Measurements from ENCODE around the gene GATD1.

Gene GATD1

DNA sequence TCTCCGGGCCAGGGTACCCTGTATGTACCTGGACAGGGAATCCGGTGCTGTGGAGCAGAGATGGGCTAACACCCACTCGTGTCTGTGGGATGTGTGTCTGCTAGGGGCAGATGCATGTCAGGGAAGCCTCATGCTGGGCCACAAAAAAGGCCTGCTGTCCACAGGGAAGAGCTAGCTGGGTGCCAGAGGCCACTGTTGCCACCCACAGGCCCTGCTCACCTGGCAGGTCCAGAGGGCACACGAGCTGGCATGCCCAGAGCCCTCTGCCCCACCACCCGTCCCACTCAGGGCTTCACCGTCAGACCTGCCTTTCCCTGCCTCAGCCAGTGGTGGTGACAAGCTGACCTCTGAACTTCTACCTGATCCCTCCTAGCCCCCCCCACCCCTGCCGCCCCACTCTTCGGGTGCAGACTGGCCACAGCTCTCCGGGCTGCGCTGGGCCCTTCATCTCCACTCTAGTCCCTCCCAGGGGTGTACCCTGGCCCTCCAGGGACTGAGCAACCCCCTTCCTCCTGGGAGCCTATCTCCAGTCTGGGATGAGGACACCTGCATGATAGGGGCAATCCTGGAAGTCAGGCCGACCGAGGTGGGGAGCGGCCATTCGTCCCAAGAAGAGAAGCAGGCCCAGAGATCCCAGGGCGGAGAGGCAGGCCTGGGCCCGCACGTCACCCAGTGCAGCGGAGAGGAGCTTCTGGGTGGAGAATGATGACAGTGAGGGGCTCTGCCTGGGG, 19.4 kb upstream of the GATD1 start:
- no peak for DNase-seq (ENCODE audit: low read depth in 3 of 3, low spot score in 1 of 3)

DNA sequence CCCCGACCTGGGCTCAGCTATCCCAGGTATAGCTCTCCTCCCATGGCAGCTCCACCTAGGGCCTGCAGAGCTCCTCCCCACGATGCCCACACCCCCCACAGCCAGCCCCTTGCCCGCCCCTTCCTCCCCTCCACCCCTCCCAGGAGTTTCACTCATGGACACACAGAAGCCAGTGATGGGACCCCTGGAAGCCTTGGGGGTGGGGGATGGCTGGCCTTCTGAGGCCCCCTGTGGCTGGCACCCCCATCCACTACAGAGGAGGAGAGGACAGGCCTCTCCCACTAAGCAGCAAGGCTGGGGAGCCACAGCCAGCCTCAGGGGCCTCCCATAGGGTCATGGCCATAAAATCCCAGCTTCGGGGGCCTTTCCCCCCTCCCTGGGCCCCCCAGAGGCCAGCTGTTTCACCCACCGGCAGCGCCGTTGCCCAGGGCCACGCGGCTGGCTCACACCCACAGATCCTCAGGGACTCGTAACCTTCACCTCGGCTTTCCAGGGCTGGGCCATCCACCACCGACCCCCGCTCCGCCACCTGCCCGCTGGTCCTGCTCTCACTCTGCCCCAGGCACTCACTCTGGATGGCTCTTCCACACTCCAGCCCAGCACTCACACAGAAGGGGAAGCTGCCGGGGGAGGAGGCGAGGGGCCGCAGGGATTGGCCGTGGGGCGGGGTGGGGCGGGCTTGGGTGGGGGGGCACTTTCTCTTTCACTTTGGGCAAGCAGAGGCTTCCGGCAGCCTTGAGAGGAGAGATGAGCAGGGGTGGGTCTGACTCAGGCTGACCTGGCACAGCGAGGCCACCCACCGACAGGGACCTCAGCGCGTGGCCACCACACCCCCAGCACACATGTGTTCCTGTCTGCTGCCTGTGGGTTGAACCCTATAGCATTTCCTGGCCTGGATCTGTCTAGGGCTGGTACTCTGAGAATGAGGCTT, 18.6 kb upstream of the GATD1 start:
- DNase-seq (ENCODE audit: low read depth in 3 of 3, low spot score in 1 of 3), result peak in 2 of 3 donors; percentile 53 to 63

DNA sequence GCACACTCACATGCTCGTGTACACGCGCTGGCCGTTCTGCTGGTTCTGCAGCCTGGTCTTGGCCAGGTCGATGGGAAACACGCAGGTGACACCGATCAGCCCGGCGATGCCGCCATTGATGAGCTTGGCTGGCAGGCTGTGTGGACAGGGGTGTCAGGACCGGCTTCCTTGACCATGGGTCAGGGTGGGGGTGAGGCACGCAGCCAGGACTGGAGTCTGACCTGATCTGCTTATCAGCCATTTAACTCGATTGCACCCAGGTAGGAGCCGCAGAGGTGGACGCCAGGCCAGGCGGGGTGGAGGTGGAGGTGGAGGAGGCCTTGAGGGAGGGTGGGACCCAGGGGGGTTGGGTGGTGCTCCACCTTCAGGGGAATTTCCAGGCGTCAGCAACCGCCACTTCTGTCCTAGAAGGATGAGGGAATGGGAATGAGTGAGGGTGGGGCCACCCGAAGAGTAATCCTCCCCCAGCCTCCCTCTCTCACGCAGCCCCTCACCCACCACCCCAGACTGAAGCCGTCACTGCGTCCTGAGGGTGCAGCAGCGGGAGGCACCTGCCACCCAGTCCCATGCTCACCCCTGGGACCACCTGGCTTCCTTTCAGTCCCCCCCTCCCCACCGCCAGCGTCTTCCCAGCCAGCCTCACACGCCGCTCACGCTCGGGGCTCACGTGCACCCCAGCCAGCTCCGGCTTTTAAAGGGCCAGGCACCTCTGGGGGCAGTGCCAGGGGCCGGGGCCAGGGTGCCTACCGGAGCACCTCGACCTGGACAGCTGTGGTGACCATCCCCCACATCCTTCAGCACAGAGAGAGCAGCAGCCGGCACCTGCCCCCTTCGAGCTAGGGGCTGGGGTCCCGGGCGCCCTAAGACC, 17.7 kb upstream of the GATD1 start:
- no peak for DNase-seq (ENCODE audit: low read depth in 3 of 3, low spot score in 1 of 3)

DNA sequence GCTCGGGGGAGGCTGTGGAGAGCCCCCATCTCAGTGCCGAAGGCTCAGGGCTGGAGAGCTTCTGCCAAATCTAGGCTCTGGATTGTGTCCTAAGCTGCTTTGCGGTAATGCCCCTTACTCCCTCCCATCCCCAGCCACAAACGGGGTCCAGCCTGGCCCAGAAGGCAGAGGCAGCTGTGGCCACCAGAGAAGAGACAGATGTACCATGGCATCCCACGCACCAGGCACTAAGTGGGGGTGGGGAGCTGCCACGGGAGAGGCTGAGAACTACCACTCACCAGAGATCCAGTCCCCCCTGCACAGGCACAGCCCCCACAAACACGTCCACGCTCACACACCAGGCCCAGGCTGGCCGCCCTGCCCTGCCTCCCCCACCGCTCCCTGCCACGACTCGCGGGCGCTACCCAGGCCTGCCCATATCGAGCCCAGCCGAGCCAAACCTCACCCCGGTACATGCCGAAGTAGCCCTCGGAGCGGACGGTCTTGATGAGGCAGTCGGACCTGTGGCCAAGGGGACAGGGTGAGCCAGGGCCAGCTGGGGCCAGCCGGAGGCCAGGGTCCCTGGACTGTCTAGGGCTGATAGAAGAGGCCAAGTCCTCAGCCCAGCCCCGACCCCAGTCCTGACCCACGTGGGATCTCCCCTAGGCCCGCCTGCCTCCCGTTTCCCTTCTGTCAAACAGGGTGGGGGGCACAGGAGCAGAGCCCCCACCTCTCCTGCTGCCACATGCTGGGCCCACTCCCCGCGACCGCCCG, 16.9 kb upstream of the GATD1 start:
- no peak for DNase-seq (ENCODE audit: low read depth in 3 of 3, low spot score in 1 of 3)

DNA sequence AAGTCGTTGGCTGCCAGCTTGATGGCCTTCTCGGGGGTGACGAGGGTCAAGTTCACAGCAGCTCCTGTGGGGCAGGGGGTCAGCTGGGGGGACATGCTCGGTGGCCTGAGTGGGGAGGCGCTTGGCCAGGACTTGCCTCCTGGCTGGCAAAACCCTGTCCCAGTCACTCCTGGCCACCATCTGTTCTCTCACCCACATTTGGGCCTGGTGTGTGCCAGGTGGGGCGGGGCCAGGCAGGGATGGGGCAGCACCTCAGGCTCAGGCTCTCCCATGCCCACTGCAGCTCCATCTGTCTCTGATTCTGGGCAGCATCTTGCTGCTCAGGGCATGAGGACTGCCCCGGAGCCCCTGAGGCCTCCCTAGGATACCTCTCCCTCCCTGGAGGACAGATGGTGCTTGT, 16.3 kb upstream of the GATD1 start:
- no peak for DNase-seq (ENCODE audit: low read depth in 3 of 3, low spot score in 1 of 3)

DNA sequence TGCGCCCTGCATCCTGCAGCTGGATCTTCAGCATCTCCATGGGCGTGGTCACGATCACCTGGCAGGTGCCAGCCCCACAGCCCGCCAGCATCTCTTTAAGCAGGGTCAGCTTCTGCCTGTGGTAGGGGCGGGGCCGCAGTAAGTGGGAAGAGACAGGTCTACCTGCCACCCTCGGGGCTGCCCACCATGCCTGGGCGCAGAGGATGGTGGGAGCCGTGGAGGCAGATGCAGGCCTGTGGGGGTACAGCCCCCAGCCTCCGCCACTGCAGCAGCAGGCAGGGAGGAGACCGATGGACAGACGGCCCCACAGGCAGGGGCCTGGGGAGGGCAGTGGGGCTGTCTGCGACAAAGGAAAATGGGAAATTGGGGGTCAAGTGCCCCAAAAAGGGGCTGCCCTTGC, 15.6 kb upstream of the GATD1 start:
- DNase-seq (ENCODE audit: low read depth in 3 of 3, low spot score in 1 of 3), result no peak

DNA sequence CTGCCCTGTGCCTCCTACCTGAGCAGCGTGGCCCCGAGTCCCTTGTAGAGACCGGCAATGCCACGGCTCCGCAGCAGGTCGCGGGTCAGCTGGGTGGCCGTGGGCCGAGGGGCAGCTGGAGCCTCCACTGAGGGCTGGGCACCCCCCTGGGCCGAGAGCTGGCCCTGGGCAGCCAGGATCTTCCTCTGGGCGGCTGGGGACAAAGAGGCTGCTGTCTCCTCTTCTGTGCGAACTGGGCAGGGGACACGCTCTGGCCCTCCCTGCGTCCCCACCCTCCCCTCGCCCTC, 15.2 kb upstream of the GATD1 start:
- no peak for DNase-seq (ENCODE audit: low read depth in 3 of 3, low spot score in 1 of 3)

DNA sequence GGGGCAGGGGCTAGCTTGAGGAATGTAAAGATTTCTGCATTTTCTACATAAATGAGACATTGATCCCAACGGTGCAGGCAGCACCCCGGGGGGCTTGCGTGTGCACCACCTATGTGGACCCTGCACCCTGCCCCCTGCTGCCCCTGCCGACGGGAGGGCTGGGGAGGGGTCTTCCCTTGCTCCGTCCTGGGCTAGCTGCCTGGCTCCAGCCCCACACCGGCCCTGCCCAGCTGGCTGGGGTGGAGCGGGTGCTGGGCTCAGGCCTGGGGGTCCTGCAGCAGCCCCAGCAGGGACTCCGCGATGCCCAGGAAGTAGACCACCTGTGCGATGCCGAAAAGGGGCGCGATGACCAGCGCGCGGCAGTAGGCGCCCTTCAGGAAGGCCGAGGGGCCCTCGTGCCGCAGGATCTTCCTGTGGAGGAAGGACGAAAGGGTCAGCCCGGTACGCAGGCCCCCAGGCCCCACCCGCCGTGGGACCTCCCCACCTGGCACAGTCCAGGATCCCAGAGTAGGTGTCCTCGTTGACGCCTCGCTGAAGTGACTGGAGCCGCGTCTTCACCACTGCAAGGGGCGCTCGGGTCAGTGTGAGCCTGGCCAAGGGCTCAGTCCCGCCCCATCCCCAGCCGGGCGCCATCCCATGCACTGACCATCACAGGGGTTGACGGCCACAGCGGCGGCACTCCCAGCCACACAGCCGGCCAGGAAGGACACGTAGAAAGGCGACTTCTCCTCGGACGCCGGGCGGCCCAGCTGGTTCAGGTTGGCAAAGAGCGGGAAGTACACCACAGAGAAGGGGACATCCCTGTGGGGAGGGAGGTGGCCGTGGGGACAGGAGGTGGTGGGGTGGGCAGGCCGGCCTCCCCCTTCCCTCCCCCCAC, 14.6 kb upstream of the GATD1 start:
- no peak for DNase-seq (ENCODE audit: low read depth in 3 of 3, low spot score in 1 of 3)

DNA sequence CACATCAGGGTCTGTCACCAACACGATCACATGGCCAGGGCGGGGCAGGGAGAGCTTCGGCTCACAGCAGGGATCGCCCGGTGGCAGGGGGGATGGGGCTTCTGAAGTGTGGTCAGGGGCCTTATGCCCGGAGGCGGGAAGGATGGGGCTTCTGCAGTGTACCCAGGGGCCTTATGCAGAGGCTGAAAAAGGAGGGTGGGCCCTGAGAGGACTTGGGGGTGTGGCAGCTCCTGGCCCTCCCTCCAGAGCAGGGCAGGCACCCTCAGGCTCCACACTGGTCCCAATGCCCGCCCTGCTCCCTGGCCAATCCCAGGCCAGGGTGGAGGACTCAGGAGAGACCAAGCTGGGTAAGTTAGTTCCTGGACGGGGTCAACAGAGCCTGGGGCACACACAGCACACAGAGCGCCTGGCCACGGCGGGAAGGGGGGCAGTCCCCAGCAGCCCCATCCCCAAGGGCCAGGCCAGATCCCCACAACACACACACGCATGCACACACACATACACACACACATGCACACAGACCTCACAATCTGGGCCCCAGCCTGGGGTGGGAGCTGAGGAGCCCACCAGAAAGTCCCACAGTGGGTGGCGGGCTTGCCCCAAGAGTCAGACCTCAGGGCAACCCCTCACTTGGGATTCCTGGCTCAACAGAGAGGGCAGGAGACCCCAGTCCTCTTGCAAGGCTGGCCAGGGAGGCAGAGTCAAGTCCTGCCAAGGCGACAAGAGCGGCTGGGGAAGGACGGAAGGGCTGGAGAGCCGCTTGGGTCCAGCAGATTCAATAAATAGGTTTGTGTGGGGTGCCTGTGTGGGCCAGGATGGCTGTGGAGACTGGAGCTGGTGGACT, 13.7 kb upstream of the GATD1 start:
- DNase-seq (ENCODE audit: low read depth in 3 of 3, low spot score in 1 of 3), result no peak

DNA sequence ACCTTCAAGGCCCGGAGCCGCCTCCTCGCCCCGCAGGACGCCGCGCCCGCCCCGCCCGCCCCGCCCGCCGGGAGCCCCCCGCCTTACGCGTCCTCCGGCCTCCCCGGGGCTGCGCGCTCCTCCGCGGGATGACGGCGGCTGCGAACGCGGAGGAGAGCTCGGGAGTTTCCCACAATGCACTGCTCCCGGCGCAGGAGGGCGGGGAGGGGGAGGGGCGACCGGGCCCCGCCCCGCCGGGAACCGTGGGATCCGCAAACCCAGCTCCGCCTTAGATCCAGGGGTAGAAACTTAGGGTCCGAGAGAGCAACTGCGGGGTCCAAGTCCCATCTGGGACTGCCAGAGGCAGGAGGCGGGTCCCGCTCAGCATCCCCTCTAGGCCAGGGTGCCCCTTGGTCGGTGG, 12.7 kb upstream of the GATD1 start, which contains the start of gene CEND1:
CEND1 (minus strand) TSS at position 148 of the 400 bp plus-strand sequence. CDS start 1,514 bp downstream, outside the sequence.
- DNase-seq (ENCODE audit: low read depth in 3 of 3, low spot score in 1 of 3), result peak in 1 of 3 donors; percentile 50

DNA sequence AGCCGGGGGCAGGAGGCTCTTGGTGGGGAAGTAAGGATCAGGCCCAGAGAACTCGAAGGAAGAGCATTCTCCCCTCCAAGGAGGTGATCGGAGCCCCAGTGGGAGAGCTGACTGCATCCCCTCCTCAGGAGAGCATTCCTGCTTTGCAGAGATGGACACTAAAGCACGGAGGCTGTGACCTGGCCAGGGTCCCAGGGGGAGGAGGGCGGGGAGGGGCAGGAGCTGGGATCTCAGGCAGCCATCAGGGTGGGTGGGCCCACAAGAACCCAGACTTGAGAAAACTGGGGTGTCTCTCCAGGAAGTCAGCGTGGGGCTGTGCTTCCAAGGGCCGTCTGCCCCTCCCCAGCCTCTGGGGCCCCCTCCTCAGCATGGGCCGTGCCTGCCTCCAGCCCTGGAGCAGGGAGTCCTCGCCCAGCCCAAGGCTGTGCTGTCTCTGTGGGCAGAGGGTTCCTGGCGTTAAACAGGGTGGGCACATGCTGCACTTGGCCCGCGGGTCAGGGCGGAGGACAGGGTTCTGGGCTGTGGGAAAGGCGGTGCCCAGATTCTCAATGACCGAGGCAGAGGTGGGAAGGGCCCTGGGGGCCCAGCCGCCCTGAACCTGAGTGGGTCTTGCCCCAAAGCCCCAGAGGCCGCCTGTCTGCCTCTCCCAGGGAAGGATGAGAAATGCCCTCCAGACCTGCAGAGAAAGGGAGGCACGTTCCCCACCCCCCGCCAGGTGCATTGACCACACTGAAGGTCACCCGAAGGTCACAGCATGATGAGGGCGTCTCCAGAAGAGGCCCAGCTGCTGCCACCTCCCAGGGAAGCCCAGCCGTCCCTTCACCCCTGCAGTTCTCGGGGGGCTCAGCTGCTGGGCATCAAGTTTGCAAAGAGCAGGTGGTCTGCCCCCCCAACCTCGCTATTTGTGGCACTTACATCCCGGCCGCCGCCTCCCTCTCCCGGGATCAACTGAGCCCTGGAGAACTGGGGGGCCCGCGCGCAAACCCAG, 12.0 kb upstream of the GATD1 start:
- no peak for DNase-seq (ENCODE audit: low read depth in 3 of 3, low spot score in 1 of 3)

DNA sequence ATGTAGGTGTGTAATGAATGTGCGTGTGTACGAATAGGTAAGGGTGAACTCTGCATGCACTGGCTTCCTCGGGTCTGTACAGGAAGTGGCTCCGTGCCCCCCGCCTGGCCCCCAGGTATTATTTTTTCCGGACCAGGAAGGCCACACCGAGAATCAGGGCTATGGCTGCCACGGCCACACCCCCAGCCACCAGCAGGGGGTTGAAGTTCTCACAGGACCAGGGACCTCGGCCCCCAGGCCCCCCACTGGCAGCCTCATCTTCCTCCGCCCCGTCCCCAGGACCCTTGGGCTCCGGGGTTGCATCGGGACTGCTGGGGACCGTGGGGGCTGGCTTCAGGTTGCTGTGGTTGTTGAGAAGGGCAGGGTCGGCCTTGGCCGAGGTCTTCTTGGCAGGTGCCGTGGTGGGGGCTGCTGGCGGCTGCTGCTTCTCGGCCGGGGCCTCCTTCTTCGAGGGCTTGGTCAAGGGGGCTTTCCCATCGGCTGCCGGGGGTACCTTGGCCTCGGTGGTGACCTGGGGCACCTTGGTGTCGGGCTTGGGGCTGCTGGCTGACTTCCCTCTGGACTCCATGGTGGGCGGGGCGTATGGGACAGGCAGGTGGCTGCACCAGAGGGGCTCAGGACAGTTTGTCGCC, 10.8 kb upstream of the GATD1 start:
- DNase-seq (ENCODE audit: low read depth in 3 of 3, low spot score in 1 of 3), result no peak

DNA sequence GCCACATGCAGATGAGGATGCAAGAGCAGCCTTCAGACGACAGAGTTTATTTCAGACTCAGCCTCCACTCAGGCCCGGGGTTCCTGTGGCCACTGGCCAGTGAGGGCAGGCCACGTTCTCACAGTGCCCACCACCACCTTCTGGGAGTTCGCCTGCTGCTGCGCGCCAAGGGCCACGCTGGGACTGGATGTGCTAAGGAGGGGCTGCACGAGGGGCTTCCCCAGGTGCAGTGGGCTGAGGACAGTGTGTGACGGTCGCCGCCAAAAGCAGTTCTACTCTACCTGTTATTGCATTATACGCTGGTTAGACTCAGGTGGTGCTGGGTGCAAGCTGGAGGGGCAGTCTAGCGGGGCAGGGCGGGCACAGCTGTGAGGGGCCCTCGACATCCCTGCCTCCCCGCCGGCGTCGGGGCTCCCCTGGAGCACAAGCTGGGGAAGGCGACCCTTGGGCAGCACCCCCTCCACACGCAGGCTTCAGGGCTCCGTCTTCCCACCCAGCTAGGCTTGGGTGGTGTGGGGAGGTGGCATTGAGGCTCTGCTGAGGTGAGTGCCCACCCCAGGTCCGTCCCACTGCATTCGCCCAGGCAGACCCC, 9.9 kb upstream of the GATD1 start:
- no peak for DNase-seq (ENCODE audit: low read depth in 3 of 3, low spot score in 1 of 3)

DNA sequence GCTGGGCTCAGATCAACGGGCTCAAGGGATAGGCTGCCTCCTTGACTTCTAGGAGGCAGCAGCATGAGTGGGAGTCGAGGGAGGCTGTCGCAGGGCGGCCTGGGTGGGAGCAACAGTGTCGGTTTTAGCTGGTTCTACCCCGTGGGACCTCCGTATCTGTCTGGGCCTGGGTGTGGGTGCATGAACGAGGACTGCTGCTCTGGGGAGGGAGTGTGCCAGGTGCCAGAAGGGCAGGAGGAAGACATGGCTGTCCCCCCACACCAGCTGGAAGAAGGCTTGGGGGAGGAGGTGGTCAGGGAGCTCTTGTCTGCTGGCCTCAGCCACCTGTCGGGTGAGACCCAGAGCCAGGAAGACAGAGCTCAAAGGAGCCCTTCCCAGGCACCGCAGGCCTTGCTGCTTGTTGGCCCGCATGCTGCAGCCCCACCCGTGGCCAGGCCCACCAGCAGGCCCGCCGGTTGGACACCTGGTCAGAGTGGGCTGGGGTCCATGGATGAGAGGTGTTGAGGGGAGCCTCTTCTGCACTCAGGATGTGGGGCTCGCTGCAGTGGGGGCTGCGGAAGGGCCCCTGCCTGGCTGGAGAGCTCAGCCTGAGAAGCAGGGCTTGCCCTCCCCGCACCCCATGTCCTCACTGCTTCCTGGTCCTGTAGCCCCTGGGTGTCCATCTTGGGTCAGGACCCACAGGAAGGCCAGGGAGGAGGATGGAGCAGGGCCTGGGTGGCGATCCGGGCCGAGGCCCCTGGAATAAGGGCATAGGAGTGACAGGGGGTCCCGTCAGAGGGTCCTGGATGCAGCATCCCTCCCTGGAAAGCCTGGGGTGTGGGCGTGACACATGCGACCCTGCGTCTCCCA, 9.2 kb upstream of the GATD1 start:
- DNase-seq (ENCODE audit: low read depth in 3 of 3, low spot score in 1 of 3), result no peak

DNA sequence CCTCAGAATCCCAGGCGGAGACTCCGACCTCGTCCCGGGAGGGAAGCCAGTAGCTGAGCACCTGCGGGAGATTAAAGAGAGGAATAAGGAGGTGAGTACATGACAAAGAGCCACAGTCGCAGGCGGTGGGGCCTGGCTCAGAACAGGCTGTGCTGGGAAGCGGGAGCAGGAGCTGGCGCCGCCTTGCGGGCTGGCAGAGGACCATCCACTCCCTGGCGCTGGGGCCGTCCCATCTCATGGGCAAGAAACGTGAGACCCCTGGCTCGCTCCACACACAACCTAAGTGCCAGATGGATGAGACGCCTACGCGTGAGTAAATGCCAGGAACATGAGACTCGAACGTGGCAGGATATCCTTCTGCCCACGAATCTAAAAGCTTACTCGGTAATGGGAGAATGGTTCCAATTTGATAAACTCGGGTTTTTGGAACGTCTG, 6.3 kb upstream of the GATD1 start:
- no peak for DNase-seq (ENCODE audit: low read depth in 3 of 3, low spot score in 1 of 3)
